Activated CD8-positive, alpha-beta memory T cell treated with anti-CD3 and anti-CD28 coated beads for 48 hours (primary cell): Measurements from ENCODE around the gene FOXN3.

Experiments used
- DNase-seq, 3 experiments: peaks; one replicate each; pipeline ENCODE4 v3.0.0-alpha.2; 2020; ENCODE audit warnings: low read depth in 2 of 3, low spot score in 2 of 3

FOXN3 gene

GRCh38 chr14:89365061-89365801 is 51.8 kb downstream of the FOXN3 start:
- peak in 1 of 3 experiments; percentile 15 for DNase-seq

DNA sequence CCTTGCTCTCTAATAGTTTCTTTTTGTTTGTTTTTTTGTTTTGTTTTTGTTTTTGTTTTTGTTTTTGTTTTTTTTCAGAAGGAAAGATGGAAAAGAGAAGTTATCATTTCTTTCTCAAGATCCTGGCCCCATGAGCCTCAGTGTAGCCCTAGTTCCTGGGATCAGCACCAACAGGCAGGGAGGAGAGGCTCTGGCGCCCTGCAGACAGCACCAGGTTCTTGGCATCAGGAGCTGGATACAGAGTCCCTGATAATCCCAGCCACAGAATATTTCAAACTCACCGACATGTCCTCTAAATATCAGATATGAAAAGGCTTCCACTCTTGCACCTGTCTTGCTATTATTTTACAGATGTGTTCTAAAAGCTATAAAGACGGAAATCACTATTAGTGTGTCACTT is 52.7 kb downstream of the FOXN3 start:
- DNase-seq, result no peak

DNA sequence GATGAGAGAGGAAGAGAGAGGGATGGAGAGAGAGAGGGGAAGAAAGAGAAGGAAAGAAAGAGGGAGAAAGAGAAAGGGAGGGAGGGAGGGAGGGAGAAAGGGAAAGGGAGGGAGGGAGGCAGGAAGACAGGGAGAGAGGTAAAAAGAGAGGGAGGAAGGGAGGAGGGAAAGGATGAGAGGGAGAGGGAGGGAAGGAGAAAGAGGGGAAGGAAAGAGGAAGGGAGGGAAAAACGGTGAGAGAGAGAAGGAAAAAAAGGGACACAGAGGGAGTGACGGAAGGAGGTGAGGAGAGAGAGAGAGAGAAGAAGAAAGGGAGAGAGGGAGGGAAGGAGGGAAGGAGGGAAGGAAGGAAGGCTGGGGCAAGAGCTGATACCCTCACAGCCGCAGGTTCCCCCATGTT is 56.8 kb downstream of the FOXN3 start:
- no peak for DNase-seq

- DNase-seq, result no peak
Measured at GRCh38 chr14:89359477-89360222, 57.4 kb downstream of the FOXN3 start.

GRCh38 chr14:89357655-89358297 is 59.3 kb downstream of the FOXN3 start:
- no peak for DNase-seq

DNA sequence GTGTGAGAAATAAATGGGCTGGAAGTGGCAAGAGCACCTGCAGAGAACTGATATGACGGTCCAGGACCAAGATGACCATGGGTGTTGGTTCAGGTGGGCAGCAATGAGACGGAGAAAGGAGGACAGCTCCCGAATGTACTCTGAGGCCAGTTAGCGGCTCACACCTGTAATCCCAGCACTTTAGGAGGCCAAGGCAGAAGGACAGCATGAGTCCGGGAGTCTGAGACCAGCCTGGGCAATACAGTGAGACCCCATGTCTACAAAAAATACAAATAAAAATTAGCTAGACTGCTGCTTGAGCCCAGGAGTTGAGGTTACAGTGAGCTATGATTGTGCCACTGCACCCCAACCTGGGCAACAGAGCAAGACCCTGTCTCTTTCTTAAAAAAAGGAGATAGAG is 60.1 kb downstream of the FOXN3 start:
- no peak for DNase-seq

GRCh38 chr14:89356496-89356895 is 60.5 kb downstream of the FOXN3 start:
- DNase-seq, result no peak

DNA sequence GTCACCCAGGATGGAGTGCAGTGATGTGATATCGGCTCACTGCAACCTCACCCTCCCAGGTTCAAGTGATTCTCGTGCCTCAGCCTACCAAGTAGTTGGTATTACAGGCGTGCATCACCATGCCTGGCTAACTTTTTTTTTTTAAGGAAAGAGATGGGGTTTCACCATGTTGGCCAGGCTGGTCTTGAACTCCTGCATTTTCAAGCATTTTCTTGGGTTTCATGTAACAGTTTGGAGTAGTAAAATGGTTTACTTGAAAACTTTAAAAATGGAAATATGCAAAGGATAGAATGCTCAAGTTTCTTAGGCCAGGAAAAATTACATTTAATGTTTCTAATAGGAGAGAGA is 63.3 kb downstream of the FOXN3 start:
- DNase-seq, result no peak

DNA sequence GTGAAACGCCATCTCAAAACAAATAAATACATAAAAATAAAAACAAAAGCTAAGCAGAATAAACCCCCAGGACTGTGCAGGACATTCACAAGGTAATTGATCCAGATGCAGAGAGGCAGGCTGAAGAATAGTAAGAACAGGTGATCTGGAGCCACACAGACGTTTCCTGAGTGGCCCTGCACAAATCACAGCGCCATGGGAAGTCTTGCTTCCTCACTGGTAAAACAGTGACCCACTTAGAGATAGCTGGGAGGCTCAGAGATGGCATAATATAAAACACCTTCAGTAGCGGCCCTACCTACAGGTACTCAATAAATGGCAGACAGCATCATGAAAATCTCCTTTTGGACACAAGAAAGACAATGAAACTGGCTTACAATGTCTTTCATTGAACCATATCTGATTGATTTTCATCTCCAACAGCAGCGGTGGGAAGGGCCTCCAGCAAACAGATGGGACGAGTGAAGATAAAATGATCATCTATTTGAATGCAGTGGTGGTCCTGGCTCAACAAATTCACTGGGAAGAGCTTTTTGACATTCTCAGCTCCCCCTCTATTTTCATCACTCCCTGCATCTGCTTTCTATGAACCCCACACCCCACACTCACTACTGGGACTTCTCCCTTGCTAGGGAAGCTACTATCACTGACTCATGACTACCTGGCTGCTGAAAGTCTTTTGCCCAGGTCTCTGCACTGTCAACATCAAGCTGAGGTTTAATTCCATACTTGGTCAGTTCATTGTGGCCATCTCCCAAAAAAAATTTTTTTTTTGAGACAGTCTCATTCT is 63.9 kb downstream of the FOXN3 start:
- DNase-seq, result no peak

- DNase-seq, result no peak
Measured at GRCh38 chr14:89351516-89352404, 65.3 kb downstream of the FOXN3 start.

DNA sequence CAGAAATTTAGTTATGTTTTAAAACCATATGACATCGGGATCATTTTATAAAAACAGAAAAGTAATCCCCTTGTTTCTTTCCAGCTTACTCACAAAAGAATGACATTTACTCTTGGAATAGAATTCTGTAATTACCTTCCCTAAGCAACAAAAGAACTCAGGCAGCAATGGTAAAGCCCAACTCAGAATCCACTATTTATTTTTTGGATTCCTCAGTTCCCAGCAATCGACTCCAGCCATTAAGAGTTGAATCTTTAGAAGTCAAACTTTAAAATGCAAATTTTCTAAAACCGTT is 65.9 kb downstream of the FOXN3 start:
- no peak for DNase-seq

DNA sequence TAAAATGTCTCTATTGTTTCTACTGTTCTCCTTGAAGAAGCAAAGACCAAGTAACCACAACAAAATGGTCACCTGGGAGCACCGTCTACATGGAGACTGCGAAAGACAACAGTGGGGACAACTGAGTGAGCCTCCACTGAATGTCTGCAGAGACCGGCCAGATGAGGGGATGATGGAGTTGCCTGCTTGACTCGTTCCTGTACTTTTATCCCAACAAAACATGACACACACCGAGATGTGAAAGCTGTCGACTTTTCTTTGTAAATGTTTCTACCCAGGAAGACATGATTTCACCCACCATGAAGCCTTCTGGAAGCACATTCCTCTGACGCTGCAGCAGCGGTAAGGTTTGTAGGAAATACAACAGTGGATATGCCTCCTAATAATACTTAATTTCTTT is 66.9 kb downstream of the FOXN3 start:
- no peak for DNase-seq

DNA sequence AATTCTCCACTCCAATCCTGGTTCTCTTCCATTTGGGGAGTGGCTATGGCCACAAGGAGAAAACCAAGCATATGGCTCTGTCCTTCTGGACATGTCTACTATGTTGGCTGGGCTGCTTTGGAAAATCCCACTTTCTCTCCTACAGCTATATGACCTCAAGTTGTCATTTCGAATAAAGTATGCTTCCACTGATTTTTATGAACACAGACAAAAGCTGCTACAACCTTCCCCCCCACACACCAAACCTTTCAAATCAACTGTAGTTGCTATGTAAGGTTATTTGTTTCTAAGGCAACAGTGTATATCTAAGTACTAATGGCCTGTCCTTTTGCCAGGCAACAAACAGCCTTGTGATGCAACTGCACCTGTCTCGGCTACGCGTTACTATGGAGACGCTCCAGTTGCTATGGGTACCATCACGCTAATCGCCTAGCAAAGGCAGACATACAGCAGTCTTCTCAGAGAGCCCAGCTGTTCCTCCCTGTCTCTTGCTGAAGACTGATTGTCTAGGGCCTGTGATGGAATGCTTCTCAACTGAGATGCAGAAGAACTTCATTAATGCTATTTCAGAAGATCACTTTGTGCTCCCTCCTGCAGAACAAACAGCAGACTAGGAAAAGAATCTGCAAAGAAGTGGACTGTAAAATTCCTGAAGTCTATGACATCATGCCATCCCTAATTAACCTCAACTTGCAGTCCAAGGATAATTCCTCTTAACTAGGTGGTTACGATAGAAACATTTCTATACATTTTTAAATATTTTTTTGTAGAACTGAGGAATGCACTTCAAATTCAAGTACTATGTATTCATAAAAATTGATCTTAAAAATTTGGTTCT is 67.6 kb downstream of the FOXN3 start:
- DNase-seq, result no peak

DNA sequence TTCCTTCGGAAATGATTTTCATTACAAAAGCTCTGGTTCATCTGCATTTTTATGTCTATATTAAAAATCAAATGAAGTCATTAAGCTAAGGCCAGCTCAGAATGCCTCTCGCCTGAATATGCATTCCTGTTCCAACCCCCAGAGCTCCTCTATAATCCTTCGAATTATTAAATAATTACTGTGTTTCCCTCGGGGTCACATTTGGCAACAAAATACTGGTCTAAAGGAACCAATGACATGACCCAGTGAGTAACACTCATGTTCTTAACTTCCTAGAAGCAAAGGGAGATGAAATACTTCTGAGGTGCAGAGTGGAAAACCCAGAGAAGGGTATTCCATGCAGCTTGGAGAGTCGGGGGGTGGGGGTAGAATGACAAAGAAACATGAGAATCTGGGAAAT is 68.3 kb downstream of the FOXN3 start:
- no peak for DNase-seq

- DNase-seq, result no peak
Measured at GRCh38 chr14:89347885-89348284, 69.1 kb downstream of the FOXN3 start.

GRCh38 chr14:89344920-89345254 is 72.1 kb downstream of the FOXN3 start:
- no peak for DNase-seq

DNA sequence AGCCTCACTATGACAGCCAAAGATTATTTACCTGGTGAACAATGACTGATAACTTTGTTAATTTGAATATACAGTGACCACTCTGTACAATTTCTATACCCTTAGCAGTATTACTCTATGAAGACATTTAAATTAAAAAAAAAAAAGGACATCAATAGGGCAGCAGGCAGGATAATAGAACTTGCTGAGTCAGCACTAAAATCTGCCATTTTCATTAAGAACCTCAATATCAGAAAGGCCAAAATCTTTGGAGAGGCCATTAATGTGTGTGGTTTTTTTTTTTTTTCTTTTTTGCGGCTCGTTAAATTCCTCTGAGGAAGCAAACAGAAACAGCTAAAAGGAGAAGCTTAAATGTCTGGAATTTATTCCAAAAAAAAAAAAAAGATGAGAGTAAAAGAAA is 73.7 kb downstream of the FOXN3 start:
- DNase-seq, result no peak

GRCh38 chr14:89342049-89342448 is 75.0 kb downstream of the FOXN3 start:
- DNase-seq, result no peak

DNA sequence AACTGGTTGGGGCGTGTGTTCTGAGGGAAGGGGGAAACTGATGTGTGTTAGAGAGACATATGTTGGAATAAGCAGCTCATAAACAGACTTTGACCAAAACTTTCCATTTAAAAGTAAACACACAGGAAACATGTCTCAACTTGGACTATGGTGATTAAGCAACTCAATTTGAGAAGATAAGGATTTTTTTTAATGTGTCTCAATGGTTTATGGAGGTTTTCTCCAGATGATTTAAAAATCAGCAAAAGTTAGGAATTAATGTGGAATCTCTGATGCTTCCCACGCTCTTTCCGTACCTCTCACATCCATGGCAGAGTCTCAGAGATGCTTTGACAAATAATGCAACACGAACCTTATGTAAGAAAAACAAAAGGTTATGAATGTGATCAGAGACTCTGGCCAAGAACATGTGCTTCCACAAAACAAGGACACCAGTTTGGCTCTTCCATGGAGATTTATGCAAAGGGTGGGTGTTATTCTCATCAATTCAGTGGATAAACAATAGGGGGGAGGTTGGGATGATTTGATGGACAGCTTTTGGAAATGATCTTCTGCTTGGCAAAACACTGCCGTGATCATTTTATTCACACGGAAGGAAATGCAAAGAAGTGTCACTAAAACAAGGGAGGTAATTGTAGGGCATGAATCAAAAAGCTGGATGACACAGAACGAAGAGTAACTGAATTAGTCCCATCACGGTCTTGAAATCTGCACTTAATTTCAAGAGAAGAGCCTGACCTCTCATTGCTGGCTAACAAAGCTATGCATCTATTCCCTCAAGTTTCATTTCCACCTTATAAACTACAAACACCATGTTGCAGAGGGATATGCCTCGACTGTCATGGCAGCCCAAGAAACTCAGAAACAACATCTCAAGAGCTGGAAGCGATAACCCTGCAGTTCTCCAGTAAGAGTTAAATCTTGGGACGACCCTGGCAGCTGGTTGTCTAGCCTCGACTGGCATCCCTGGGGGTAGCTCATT is 76.5 kb downstream of the FOXN3 start:
- no peak for DNase-seq
